ENCODE data around the gene GALNT16.

GALNT16 gene

GRCh38 chr14:69318901-69319475, 59.0 kb downstream of the GALNT16 start:
- no peak for DNase-seq

GRCh38 chr14:69319911-69320310, 60.0 kb downstream of the GALNT16 start:
- DNase-seq: no peak

GRCh38 chr14:69320581-69321365, 60.8 kb downstream of the GALNT16 start:
- no peak for DNase-seq

- DNase-seq: no peak
Observed at GRCh38 chr14:69321601-69322330, 61.8 kb downstream of the GALNT16 start.

- no peak for DNase-seq
Observed at GRCh38 chr14:69323266-69323998, 63.5 kb downstream of the GALNT16 start.

GRCh38 chr14:69323999-69324282, 64.0 kb downstream of the GALNT16 start:
- no peak for DNase-seq

- no peak for DNase-seq
Observed at GRCh38 chr14:69324341-69324931, 64.5 kb downstream of the GALNT16 start.

GRCh38 chr14:69325086-69325485, 65.1 kb downstream of the GALNT16 start:
- no peak for DNase-seq

- DNase-seq: no peak
Observed at GRCh38 chr14:69325646-69326265, 65.8 kb downstream of the GALNT16 start.

- DNase-seq: no peak
Observed at GRCh38 chr14:69326611-69327010, 66.7 kb downstream of the GALNT16 start.

GRCh38 chr14:69327507-69327906, 67.5 kb downstream of the GALNT16 start:
- no peak for DNase-seq

- DNase-seq: no peak
Observed at GRCh38 chr14:69328317-69328716, 68.4 kb downstream of the GALNT16 start.

GRCh38 chr14:69328765-69329164, 68.8 kb downstream of the GALNT16 start:
- no peak for DNase-seq

GRCh38 chr14:69331206-69331605, 71.2 kb downstream of the GALNT16 start:
- DNase-seq: no peak

GRCh38 chr14:69332782-69333395, 72.9 kb downstream of the GALNT16 start:
- DNase-seq: no peak

GRCh38 chr14:69333791-69334337, 73.9 kb downstream of the GALNT16 start:
- DNase-seq: no peak

GRCh38 chr14:69334576-69334975, 74.6 kb downstream of the GALNT16 start:
- no peak for DNase-seq

GRCh38 chr14:69335371-69335771, 75.4 kb downstream of the GALNT16 start:
- no peak for DNase-seq

GRCh38 chr14:69337984-69338383, 78.0 kb downstream of the GALNT16 start:
- no peak for DNase-seq

- no peak for DNase-seq
Observed at GRCh38 chr14:69339426-69339825, 79.5 kb downstream of the GALNT16 start.

GRCh38 chr14:69342928-69343525, 83.1 kb downstream of the GALNT16 start:
- no peak for DNase-seq
